ENCODE data around the gene TBX2.

Gene TBX2

GRCh38 chr17:61386251-61386650, 13.4 kb upstream of the TBX2 start:
- DNase-seq = no peak

- DNase-seq = no peak
Observed at GRCh38 chr17:61387011-61387410, 12.6 kb upstream of the TBX2 start.

DNA sequence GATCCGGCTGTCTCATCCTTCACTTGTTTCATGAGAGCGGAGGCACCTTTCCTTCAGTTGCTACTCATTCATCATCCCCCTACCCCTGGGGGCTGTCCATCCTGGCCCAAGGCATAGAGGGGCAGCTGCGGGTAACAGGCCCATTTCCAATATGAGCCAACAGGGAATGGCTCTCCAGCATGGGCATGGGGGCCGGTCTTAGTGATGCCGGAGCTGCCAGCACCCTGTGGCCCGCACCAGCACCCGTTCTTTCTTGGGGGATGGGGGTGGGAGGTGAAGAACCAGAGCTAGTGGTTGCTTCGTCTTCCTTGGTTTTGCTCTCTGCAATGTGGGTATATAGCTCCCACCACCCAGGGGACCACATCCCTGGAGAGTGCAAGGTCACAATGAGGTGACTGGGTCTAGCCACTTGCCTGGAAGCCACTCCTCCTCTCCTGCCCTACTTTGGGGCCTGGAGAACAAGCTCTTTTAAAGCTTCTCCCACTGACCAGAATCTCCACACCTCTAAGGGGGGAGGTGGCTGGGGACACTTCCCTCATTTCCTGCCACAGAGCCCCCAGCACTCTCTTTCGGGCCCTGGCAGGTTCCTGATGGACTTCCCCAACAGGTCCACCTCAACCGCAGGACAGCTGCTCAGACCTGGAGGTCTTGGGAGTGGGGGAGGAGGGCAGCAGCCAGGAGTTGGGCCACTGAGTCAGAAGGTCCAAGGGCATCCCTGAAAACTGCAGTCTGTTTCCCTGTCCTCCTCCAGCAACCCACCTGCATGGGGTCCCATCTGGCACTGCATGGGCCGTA, 11.9 kb upstream of the TBX2 start:
- DNase-seq = no peak

GRCh38 chr17:61388561-61389356, 10.9 kb upstream of the TBX2 start:
- DNase-seq = no peak

GRCh38 chr17:61389670-61390478, 9.8 kb upstream of the TBX2 start:
- peak in 10 of 56 donors; percentile 4 to 71 (median 10) for DNase-seq

DNA sequence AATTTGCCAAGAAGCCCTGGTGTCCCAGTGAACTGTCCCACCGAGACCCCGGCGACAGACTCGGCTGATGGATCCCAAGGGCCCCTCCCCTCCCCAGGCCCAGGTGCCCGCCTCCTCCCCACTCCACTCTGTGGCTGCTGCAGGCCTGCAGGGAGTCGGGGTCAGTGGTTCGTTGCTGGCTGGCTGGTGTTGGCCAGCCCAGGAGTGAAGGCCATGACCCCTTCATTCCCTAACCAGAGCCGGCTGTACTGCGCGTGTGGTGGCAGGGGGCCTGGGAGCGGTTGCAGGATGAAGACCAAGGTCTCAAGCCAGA, 9.2 kb upstream of the TBX2 start:
- no peak for DNase-seq

- DNase-seq = no peak
Observed at GRCh38 chr17:61391595-61392291, 7.9 kb upstream of the TBX2 start.

DNA sequence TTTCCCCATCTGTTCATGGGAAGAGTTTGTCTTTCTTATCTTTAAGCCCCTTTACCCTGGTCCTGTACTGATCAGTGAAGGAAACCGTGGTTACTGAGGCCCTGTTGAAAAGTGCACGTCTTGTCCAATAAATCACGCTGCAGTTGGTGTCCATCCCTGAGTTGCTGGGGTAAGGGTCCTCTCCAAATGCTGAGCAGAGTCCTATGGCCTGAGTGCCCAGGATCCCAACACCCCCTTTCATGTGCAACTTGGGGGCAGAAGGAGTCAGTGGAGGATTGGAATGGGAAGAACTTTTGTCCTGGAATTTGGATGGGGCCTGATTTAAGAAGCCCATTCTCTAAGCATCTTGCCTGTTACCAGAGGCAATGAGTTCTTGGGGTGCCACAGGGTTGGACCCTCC, 7.0 kb upstream of the TBX2 start:
- no peak for DNase-seq

DNA sequence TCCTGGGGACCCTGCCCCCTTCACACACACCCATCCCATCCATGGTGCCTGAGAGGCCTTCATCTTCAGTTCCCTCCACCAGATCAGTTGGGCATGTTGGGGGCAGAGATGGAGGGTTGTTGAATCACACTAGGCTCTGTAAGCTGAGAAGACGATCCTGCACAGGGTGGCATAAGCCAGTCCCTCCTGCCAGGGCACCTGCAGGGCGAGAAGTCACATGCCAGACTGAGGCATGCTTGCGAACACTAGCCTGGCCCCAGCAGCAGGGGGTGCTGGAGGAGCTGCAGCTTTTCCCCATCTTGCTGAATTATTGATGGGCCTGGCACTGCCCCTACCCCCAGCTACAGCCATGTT, 6.1 kb upstream of the TBX2 start:
- no peak for DNase-seq

GRCh38 chr17:61393904-61394629, 5.6 kb upstream of the TBX2 start:
- no peak for DNase-seq

DNA sequence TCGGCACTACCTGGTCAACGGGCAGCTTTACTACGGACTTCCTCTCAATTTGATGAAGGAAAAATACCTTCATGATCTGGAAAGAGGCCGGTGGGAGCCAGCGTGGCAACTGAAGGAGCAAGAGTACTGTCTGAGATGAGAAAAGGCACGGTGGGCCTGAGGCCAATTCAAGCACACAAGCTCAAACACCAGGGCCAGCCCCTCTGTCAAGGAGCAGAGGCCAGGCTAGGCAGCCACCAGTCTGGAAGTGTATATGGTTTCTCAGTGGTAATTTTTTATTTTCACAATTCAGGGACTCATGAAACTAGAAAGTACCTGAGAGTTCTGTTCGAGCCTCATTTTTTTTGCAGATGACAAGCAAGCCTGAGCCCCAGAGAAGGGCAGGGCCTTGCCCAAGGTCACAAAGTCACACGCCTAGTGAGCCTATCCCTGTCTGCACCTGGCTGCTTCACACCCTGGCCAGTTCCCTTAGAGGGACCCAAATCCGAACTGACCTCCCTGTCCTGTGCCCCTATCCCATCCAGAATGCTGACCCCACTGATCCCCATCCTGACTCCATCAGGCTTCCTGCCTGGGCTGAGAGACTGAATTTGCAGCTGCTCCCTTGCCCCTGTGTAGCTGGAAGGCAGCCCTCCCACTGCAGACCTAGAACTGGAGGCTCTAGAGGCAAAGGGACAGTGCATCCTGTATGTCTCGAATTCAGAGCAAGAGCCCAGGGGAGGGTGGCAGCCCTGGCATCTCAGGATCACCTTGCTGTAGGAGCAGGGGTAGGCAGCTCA, 4.8 kb upstream of the TBX2 start:
- DNase-seq = no peak

GRCh38 chr17:61395409-61395982, 4.1 kb upstream of the TBX2 start:
- no peak for DNase-seq

- DNase-seq = no peak
Observed at GRCh38 chr17:61395983-61396585, 3.6 kb upstream of the TBX2 start.

DNA sequence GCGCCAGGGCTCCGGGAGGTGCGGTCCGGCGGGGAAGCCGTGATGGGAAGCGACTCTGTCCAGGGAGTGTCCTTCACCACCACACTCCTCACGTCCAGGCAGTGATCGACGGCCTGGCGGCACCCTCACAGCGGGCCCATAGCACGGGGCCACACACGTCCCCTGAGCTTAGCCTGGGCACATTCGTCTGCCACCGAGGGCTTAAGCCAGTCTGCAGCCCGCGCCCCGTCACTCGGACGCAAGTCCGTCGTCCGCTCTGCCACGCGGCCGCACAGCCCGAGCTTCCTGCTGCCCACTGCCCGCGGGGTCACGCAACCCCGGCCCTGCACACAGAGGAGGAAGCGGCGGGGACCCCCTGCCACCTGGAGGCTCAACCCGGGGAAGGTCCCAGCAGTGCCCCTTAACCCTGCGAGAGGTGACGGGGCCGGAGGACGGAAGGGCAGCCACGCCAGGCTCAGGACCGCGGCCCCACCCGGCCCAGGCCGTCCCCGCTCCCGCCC, 3.0 kb upstream of the TBX2 start:
- no peak for DNase-seq

DNA sequence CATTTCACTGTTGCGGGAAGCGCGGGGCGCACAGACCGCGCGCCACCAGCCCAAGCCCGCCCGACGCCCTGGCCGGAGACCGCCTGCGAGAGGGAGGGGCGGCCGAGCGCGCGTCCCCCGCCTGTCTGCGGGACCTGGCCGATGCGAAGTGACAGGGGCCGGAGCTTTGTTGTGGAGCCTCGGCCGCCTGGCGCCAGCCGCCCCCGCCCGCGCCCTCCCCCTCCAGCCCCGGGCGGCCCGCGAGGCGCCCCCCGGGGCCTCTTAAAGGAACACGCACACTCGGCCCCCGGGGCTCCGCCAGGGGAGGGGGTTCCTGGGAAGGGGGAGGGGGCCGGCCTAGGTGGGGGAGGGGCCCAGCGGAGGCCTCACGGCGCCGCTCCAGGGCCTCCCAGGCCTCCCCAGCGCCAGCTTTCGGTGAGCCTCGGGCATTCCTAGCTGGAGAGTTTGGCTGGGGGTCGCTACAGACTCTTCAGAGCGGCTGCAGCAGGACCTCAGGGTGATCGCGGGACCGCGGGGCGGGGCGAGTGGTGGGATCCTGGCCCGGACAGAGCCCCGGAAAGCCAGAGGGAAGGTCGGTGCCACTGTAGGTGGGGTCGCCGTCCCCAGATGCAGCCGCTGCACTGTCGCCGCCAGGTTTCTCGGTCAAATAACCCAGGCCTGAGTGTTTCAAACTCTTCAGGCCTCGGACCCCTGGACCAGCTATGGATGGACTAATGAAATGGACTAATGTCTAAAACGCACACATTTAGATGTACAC, 2.4 kb upstream of the TBX2 start:
- DNase-seq = no peak

- no peak for DNase-seq
Observed at GRCh38 chr17:61398721-61399130, 917 bp upstream of the TBX2 start.

DNA sequence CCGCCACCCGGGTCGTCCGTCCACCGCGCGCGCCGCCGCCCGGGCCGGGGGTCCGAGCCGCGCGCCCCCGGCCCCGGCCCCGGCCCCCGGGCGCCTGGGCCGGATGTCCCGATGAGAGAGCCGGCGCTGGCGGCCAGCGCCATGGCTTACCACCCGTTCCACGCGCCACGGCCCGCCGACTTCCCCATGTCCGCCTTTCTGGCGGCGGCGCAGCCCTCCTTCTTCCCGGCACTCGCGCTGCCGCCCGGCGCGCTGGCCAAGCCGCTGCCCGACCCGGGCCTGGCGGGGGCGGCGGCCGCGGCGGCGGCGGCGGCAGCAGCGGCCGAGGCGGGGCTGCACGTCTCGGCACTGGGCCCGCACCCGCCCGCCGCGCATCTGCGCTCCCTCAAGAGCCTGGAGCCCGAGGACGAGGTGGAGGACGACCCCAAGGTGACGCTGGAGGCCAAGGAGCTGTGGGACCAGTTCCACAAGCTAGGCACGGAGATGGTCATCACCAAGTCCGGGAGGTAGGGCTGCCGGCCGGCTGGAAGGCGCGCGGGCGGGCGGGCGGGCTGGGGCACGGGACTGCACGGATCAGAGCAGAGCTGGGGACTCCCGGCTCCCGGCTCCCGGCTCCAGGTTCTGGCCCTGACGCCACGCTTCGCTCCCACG, 548 bp downstream of the TBX2 start:
- no peak for DNase-seq

Measured in nucleus accumbens (tissue), 56 donors.